DOHH2 (cell line): ENCODE results near the gene ERMN.

ENCODE experiments used
- CTCF ChIP-seq: fragments of 200-600 bp; sonication (generic); IDR thresholded peaks from one replicate; pipeline ENCODE4 v1.5.1; 2014; ENCODE audit warnings: antibody characterized with exemption, mild to moderate bottlenecking, low read depth, low read length; ENCODE audit not compliant: poor library complexity, severe bottlenecking
- EZH2phosphoT487 ChIP-seq: fragments of 200-600 bp; sonication (generic); IDR thresholded peaks from 2 replicates; pipeline ENCODE4 v1.6.1; 2017; ENCODE audit warnings: borderline replicate concordance, mild to moderate bottlenecking, antibody characterized with exemption, low read length, moderate library complexity, mixed read lengths

DNA sequence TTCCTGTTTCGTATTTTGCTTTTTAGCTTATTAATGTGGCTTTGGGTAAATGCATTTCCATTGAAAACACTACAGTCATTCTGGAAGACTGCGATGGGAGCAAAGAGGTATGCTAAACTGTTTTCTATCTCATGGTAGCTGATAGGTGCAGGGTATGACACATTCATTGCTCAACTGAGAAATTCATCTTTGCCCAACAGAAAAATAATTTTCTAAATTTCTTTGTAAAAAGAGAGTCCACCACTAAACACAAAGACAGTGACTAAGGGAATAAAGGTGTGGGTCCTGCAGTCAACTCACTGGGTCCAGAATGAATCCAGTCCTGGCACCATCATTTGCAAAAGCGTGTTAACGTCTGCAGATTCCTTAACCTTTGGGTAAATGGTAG lies 19.9 kb downstream of the ERMN start:
- TF ChIP-seq CTCF (no peak), EZH2phosphoT487 (no peak)
